GM12891 (cell line): ENCODE data around the gene ETFA.

ENCODE experiments used
- DNase-seq: peaks from one replicate; pipeline ENCODE4 v3.0.0; 2011; ENCODE audit warnings: low spot score; ENCODE audit not compliant: insufficient read length
- FAIRE-seq: peaks from 2 replicates; lab custom pipeline; 2011; peaks lifted over from hg19 to GRCh38; lab: Jason Lieb, UNC
- PAX5 ChIP-seq: IDR thresholded peaks from 2 replicates; pipeline ENCODE4 v1.6.1; 2011; ENCODE audit warnings: low read length, moderate library complexity, mild to moderate bottlenecking; ENCODE audit not compliant: insufficient read depth, severe bottlenecking
- POLR2A ChIP-seq: IDR thresholded peaks from 2 replicates; pipeline ENCODE4 v1.6.1; 2011; ENCODE audit warnings: low read depth, low read length, control low read depth
- POLR2AphosphoS5 ChIP-seq: IDR thresholded peaks from 2 replicates; pipeline ENCODE4 v1.6.1; 2011; ENCODE audit warnings: low read depth, low read length, control low read depth
- POU2F2 ChIP-seq: IDR thresholded peaks from 2 replicates; pipeline ENCODE4 v1.6.1; 2011; ENCODE audit warnings: low read depth, mild to moderate bottlenecking, control low read depth, low read length, moderate library complexity
- SPI1 ChIP-seq: IDR thresholded peaks from 2 replicates; pipeline ENCODE4 v1.6.1; 2011; ENCODE audit warnings: low read depth, low read length, control low read depth
- TAF1 ChIP-seq: IDR thresholded peaks from 2 replicates; pipeline ENCODE4 v1.6.1; 2011; ENCODE audit warnings: low read depth, low read length, control low read depth

The ETFA gene

DNA sequence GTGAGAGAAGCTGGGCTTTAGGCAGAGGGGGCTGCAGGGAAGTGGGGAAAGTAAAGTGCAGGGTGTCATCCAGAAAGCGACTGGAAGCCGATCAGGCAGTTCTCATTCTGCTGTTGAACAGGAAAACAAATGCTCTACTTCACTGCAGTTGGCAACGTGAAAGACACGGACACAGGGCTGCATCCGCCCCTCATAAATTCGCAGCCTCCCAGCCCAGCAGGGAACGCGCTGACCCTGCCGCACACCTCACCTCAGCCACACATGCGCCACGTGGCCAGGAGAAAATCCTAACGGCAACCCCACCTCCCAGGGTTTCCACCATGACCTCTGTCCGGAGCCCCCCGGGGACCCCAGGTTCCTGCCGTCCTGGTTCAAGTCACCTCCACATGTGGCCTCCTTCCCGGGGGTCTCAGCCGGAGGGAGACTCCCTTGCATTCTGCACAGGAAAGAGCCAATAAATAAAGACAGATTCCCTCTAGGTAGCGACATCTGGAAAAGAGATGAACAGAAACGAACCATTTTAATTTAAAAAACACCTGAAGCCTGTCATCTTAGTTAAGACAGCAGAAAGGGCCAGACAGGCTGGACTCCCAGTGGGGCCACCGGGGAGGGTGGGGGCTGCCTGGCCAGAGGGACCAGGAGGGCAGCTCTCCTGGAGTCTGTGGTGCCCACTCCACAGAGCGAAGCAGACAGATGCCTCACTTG is 132.8 kb downstream of the ETFA start:
- no peak for DNase-seq
- no peak for FAIRE-seq
- TF ChIP-seq POLR2A (no peak), POLR2AphosphoS5 (no peak)

DNA sequence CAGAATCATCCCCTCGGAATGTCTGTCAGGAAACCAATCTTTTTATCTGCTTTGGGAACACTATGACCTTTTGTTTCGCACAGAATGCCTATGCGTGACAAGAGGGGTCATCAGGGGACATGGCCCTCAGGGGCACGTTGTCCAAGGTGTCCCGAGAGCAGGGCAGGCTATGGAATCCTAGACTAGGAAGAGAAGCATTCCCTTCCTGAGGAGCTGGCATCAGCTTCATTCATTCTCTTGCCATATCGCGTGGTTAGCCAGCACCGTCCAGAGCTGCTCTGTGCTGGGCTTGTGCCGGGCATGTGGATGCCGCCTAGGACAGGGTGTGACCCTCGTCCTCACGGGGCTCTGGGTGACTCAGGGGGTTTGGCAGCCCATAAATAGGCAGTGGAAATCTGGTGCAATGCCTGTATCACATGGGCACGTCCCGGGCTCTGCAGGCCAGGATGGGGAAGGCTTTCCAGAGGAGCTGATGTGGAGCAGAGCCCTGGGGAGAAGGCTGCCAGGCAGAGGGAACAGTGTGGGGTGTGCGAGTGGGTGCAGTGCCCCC is 133.7 kb downstream of the ETFA start:
- DNase-seq (no peak), FAIRE-seq (no peak)
- no peak for TF ChIP-seq TAF1

DNA sequence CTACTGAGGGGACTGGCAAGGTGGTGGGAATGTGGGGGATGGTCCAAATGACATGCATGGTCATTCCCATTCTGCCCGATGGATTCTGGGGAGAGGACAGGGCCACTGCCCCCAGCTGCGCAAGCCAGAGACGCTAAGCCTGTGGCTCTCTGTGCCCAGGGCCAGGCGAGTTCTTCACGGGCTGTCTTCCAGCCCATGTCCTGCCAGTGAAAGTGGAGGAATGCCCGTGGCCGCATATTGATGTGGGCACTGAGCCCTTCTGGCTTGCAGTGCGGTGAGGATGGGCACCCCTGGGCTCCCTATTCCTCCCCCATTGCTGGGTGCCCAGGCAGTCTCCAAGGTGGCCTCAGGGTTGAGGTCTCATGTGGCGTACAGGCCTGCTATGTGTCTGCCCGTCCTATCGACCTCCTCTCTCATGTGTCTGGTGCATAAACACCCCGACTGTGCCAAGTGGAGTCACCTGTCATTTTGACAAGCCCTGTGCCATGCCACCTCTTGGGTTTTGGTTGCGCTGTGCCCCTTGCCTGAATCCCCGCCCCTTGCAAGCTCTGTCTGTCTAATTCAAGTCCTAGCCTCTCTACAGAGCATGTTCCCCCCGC is 134.7 kb downstream of the ETFA start:
- DNase-seq (no peak), FAIRE-seq (no peak)
- no peak for TF ChIP-seq TAF1
- TF ChIP-seq POLR2AphosphoS5 = no peak
- TF ChIP-seq PAX5 = no peak
- no peak for TF ChIP-seq POLR2A
- no peak for TF ChIP-seq POU2F2
- no peak for TF ChIP-seq SPI1

DNA sequence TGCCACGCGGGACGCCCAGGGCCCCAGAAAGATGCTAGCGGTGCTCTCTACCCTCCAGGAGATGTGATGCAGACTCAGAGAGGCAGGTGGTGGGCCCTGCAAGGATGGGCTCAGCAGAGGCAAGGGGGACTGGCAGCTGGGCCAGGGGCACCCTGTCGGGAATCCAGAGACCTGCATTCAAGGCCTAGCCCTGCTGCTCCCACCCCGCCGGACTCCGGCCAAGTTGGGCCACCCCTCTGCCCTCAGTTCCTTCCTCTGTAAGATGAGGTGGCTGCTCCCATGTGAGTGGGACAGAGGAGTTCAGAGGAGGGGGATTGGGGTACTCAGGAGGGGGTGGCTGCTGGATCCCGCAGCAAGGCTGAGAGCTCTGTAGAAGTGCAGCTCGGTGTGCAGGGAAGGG is 135.2 kb downstream of the ETFA start:
- no peak for DNase-seq
- no peak for TF ChIP-seq POLR2A
- no peak for TF ChIP-seq POU2F2
- TF ChIP-seq SPI1 = no peak
- no peak for TF ChIP-seq TAF1
- no peak for TF ChIP-seq PAX5
- no peak for TF ChIP-seq POLR2AphosphoS5
- FAIRE-seq = no peak

DNA sequence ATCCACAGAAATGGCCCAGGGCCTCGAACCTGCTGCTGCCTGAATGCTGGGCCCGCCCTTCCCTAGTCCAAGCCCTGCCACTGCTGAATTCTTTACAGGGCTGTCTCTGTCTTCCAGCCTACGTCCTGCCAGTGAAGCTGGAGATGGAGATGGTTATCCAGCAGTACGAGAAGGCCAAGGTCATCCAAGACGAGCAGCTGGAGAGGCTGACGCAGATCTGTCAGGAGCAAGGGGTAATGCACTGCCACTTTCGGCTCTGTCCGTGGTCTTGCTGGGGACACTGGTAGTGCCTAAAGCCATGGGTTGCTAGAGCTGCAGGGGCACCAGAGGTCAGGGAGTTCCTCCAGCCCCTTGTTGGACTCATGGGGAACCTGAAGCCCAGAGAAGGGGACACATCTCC is 135.8 kb downstream of the ETFA start:
- no peak for TF ChIP-seq PAX5
- TF ChIP-seq POLR2AphosphoS5 = no peak
- no peak for TF ChIP-seq POLR2A
- no peak for TF ChIP-seq TAF1
- no peak for TF ChIP-seq SPI1
- no peak for TF ChIP-seq POU2F2
- no peak for FAIRE-seq
- no peak for DNase-seq

DNA sequence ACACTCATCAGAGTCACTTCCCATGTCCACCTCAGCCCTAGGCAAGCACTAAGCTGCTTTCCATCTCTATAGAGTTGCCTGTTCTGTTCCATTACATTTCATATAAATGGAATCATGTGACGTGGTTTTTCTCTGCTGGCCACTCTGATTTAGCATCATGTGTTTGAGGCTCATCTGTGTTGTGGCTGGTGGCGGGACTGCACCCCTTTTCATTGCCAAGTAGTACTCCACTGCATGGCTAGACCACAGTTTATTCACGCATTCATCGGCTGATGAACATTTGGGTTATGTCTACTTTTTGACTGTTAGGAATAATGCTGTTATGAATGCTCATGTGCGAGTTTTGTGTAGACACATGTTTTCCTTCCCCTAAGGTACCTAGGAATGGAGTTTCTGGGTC is 136.6 kb downstream of the ETFA start:
- DNase-seq (no peak), FAIRE-seq (no peak)
- TF ChIP-seq PAX5 = no peak
- no peak for TF ChIP-seq POLR2AphosphoS5
- no peak for TF ChIP-seq POLR2A
- no peak for TF ChIP-seq SPI1
- no peak for TF ChIP-seq TAF1
- no peak for TF ChIP-seq POU2F2

DNA sequence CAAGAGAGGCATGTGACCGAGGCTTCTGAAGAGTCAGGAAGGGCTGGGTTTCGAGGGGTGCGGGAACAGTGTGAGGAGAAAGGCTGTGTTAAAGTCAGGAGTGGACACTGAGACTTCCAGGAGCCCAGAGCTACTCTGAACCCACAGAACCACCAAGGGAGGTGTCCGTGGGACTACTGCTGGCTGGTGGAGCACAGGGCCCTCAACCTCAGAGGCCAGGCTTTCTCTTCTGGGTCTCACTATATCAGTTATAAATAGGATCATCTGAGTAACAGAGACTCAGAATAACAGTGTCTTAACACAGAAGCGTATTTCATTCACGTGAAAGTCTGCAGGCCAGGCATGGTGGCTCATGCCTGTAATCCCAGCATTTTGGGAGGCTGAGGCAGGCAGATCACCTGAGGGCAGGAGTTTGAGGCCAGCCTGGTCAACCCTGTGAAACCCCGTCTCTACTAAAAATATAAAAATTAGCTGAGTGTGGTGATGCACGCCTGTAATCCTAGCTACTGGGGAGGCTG is 137.9 kb downstream of the ETFA start:
- FAIRE-seq (no peak), DNase-seq (no peak)
- TF ChIP-seq POU2F2 = no peak
- TF ChIP-seq POLR2A = no peak
- TF ChIP-seq TAF1 = no peak
- TF ChIP-seq POLR2AphosphoS5 = no peak
- no peak for TF ChIP-seq SPI1
- no peak for TF ChIP-seq PAX5

DNA sequence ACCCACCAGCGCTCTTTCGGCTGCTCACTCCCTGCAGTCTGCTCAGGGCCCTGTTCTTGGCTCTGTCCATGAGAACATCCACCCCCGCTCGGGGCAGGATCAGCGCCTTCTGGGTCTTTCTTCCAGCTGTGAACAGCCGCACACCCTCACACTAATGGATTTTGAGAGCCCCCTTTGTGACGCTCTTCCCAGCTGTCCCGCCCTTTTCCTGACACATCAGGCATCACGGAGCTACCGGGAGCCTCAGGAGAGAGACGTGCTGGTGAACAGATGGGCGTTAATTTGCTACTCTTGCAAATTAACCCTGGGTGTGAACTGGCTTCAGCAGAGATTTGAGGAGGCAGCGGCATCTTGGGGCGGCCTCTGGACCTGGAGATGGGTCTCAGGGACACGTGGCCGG is 138.5 kb downstream of the ETFA start:
- FAIRE-seq (no peak), DNase-seq (no peak)
- TF ChIP-seq POLR2A (no peak), POU2F2 (no peak), PAX5 (no peak), POLR2AphosphoS5 (no peak), TAF1 (no peak), SPI1 (no peak)

DNA sequence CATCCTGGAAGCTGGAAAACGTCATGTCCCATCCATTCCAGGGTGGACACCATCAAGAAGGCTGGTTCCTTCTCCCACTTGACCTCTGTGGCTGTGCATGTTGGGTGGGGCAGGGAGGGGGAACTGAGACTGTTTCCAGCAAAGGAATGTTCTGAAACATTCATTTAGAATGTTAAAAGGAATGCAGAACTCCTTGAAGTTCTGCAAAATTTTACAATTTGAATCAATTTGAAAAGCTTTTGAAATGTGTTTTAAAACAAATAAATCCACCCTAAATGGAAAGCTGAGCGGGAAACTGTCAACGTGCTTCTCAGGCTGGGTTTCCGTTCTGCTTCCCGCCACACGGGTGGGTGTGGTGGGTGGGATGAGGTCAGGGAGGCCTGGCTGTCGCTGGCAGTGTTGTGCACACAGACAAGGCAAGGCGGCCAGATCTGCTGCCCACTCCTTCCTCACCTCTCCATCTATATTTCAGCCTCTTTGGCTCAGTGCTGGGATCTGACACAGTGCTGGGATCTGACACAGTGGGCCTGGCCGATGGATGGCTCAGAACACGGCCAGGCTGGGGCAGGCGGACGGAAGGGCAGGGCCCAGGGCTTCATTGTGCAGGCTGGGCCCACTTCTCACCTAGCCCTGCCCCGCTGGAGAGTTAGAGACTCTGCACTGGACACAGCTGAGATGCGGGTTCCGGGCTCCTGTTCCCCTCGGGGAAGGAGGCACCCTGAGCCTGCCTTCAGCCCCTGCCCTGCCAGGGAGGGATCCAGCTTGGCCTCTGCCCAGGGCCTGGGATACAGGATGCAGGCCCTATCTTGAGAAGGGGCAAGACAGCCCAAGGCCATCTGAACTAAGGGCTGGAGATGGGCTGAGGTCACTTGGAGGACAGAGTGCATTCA is 141.1 kb downstream of the ETFA start:
- TF ChIP-seq SPI1 = no peak
- TF ChIP-seq TAF1 = no peak
- TF ChIP-seq POLR2AphosphoS5 = no peak
- no peak for TF ChIP-seq POLR2A
- no peak for TF ChIP-seq POU2F2
- no peak for TF ChIP-seq PAX5
- FAIRE-seq (no peak), DNase-seq (no peak)
